Urothelium cell line (cell line): ENCODE measurements around the gene NEIL3.

ENCODE experiments used
- DNase-seq: peaks from one replicate; pipeline ENCODE4 v3.0.0; 2011; ENCODE audit warnings: low spot score, mixed read lengths
- FAIRE-seq: peaks from 2 replicates; lab custom pipeline; 2011; peaks lifted over from hg19 to GRCh38; lab: Jason Lieb, UNC

NEIL3 gene

GRCh38 chr4:177405508-177405907 lies 95.8 kb downstream of the NEIL3 start:
- FAIRE-seq (no peak), DNase-seq (no peak)

GRCh38 chr4:177408023-177408422 lies 98.3 kb downstream of the NEIL3 start:
- FAIRE-seq = no peak

GRCh38 chr4:177410566-177410965 lies 100.9 kb downstream of the NEIL3 start:
- DNase-seq (no peak), FAIRE-seq (no peak)

More at GRCh38 chr4:177408023-177408422, 98.3 kb downstream of the NEIL3 start:
- DNase-seq = no peak

GRCh38 chr4:177411996-177412395 lies 102.3 kb downstream of the NEIL3 start:
- FAIRE-seq (no peak), DNase-seq (no peak)
